Measurements from ENCODE around the gene FUCA2.

The FUCA2 gene

DNA sequence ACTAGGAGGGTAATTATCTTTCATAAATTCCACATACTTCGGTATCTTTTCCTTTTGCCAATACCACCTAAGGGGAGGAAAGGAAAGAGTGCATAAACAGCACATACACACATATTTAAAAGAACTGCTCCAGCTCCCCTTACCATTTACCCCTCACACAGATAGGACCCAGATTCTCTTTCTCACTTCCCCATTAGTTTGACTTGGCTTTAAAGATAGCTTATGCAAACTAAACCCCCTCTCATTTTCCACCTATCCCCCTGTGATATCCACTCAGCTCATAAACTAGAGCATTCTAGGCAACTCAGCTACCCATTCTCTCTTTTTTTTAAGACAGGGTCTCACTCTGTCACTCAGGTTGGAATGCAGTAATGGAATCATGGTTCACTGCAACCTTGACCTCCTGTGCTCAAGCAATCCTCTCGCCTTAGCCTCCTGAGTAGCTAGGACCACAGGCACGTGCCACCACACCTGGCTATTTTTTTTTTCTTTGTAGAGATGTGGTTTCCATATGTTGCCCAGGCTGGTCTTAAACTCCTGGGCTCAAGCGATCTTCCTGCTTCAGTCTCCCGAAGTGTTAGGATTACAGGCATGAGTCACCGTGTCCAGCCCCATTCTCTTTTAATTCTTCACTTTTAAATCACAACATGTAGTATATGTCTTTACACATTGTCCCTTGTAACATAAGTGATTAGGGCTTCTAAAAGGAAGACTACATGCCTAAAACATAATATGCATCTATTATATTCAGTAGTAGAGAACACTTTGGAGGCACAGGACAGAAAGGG lies 4.0 kb downstream of the FUCA2 start:
- no peak overlapping the region for H3K9ac ChIP-seq (ENCODE audit: insufficient read length, low read depth)
- DNase-seq (ENCODE audit: low read depth, low spot score), result no peak
- H3K4me1 ChIP-seq (ENCODE audit: insufficient read depth, insufficient read length), result no peaks in the 10 kb centered on the region
- H3K9me3 ChIP-seq (ENCODE audit: insufficient read depth, low read length), result no peaks in the 10 kb centered on the region; the same call in 1 of the 2 replicates
- TF ChIP-seq SUZ12 (IDR thresholded peaks at IDR 0.05; ENCODE audit: extremely low read depth, insufficient read depth, insufficient read length) (no peak), ZNF274 (IDR thresholded peaks at IDR 0.05; ENCODE audit: low read depth, low read length) (no peak), YY1 (IDR thresholded peaks at IDR 0.05; ENCODE audit: insufficient read depth, insufficient read length) (no peak)
- H3K36me3 ChIP-seq (ENCODE audit: insufficient read depth, insufficient read length, low read length), result peaks cover 48% of the 10 kb centered on the region
- no peaks in the 10 kb centered on the region for H3K27me3 ChIP-seq (ENCODE audit: insufficient read depth, insufficient read length)
- no peak overlapping the region for H3K4me3 ChIP-seq (ENCODE audit: insufficient read length, low read depth)

DNA sequence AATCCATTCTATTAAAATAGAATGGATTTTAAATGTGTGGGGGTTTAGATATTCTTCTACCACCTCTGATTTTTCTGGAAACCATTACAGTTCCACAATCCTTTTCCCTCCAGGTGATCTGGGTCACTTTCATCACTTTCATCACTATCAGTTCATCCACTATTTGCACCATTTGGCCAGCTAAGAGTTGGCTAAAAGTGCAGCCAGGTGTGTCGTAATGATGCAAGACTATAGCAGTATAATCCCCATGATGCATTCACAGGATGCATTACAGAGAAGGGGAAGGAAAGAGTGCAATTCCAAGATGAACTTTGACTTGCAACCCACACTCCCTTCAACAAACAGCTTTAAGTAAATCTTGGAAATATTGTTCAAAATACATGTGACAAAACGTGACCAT lies 4.9 kb downstream of the FUCA2 start:
- Histone ChIP-seq H3K27me3 (ENCODE audit: insufficient read depth, insufficient read length) (no peaks in the 10 kb centered on the region), H3K36me3 (ENCODE audit: insufficient read depth, insufficient read length, low read length) (peaks cover 56% of the 10 kb centered on the region), H3K4me3 (ENCODE audit: insufficient read length, low read depth) (no peak overlapping the region), H3K9me3 (ENCODE audit: insufficient read depth, low read length) (no peaks in the 10 kb centered on the region), H3K4me1 (ENCODE audit: insufficient read depth, insufficient read length) (no peaks in the 10 kb centered on the region), H3K9ac (ENCODE audit: insufficient read length, low read depth) (no peak overlapping the region)
- TF ChIP-seq ZNF274 (IDR thresholded peaks at IDR 0.05; ENCODE audit: low read depth, low read length) (no peak), YY1 (IDR thresholded peaks at IDR 0.05; ENCODE audit: insufficient read depth, insufficient read length) (no peak), SUZ12 (IDR thresholded peaks at IDR 0.05; ENCODE audit: extremely low read depth, insufficient read depth, insufficient read length) (no peak)
- no peak for DNase-seq (ENCODE audit: low read depth, low spot score)

DNA sequence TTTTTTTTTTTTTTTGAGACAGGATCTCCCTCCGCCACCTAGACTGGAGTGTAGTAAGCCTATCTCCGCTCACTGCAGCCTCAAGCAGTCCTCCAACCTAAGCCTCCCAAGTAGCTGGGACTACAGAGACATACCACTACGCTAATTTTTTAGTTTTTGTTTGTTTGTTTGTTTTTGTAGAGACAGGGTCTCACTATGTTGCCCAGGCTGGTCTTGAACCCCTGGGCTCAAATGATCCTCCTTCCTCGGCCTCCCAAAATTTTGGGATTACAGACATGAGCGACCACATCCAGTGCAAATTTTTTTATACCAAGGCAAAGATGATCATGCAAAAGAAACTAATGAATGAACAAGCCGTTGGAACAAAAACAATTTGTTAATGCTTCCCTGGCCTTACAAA lies 5.3 kb downstream of the FUCA2 start:
- H3K9ac ChIP-seq (ENCODE audit: insufficient read length, low read depth), result no peak overlapping the region
- no peaks in the 10 kb centered on the region for H3K27me3 ChIP-seq (ENCODE audit: insufficient read depth, insufficient read length)
- H3K4me1 ChIP-seq (ENCODE audit: insufficient read depth, insufficient read length), result no peaks in the 10 kb centered on the region
- H3K36me3 ChIP-seq (ENCODE audit: insufficient read depth, insufficient read length, low read length), result peaks cover 58% of the 10 kb centered on the region
- no peaks in the 10 kb centered on the region for H3K9me3 ChIP-seq (ENCODE audit: insufficient read depth, low read length)
- no peak overlapping the region for H3K4me3 ChIP-seq (ENCODE audit: insufficient read length, low read depth)
- TF ChIP-seq SUZ12 (IDR thresholded peaks at IDR 0.05; ENCODE audit: extremely low read depth, insufficient read depth, insufficient read length) (no peak), YY1 (IDR thresholded peaks at IDR 0.05; ENCODE audit: insufficient read depth, insufficient read length) (no peak), ZNF274 (IDR thresholded peaks at IDR 0.05; ENCODE audit: low read depth, low read length) (no peak)
- DNase-seq (ENCODE audit: low read depth, low spot score), result no peak

DNA sequence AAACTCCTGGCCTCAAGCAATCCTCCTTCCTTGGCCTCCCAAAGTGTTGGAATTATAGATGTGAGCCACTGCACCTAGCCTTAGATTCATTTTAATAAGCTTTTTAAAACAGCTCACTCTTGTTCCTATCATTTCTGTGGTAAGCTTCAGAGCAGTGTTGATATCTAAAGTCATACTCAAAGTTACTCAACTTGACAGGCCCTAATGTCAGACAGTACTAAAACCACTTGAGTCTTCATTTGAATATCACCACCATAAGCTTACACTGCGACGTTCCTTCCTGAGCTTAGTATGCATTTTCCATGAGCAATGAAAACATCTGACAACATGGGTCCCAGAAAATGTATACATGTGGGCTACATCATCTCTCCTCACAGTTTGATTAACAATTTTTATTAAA lies 6.0 kb downstream of the FUCA2 start:
- no peaks in the 10 kb centered on the region for H3K4me1 ChIP-seq (ENCODE audit: insufficient read depth, insufficient read length)
- TF ChIP-seq SUZ12 (IDR thresholded peaks at IDR 0.05; ENCODE audit: extremely low read depth, insufficient read depth, insufficient read length) (no peak), YY1 (IDR thresholded peaks at IDR 0.05; ENCODE audit: insufficient read depth, insufficient read length) (no peak), ZNF274 (IDR thresholded peaks at IDR 0.05; ENCODE audit: low read depth, low read length) (no peak)
- no peak overlapping the region for H3K9ac ChIP-seq (ENCODE audit: insufficient read length, low read depth)
- no peaks in the 10 kb centered on the region for H3K9me3 ChIP-seq (ENCODE audit: insufficient read depth, low read length)
- DNase-seq (ENCODE audit: low read depth, low spot score), result no peak
- no peaks in the 10 kb centered on the region for H3K27me3 ChIP-seq (ENCODE audit: insufficient read depth, insufficient read length)
- no peak overlapping the region for H3K4me3 ChIP-seq (ENCODE audit: insufficient read length, low read depth)
- peaks cover 62% of the 10 kb centered on the region for H3K36me3 ChIP-seq (ENCODE audit: insufficient read depth, insufficient read length, low read length)

DNA sequence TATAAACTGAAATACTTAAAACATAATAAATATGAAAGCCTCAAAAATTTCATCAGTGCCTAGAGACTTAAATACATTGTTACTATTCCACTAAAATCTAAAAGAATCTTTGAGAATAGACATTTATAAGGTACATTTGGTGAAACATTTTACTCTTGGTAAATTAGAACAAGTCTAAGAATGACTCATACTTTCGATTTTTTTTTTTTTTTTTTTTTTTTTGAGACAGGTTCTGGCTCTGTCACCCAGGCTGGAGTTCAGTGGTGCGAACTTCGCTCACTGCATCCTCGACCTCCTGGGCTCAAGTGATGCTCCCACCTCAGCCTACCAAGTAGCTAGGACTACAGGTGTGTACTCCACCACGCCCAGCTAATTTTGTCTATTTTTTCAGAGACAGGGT lies 6.4 kb downstream of the FUCA2 start:
- TF ChIP-seq SUZ12 (IDR thresholded peaks at IDR 0.05; ENCODE audit: extremely low read depth, insufficient read depth, insufficient read length), result no peak
- no peak for TF ChIP-seq ZNF274 (IDR thresholded peaks at IDR 0.05; ENCODE audit: low read depth, low read length)
- TF ChIP-seq YY1 (IDR thresholded peaks at IDR 0.05; ENCODE audit: insufficient read depth, insufficient read length), result no peak

DNA sequence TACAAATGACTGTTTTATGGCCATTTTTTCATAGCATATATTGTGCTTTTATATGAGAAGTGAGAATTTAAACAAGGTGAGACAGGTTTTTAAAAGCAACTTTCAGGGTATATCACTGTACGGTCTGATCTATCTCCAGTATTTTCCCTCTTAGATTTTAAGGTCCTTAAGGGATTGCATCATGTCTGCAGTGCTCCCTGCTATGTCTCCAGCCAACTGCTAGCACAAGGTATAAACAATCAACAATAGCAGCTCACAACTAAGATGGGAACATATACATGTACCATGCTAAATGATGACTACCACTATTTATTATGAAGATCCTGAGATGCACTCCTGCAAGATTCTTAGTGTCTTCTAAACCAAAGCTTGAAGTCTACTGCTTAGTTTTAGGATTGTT lies 7.2 kb downstream of the FUCA2 start:
- no peak overlapping the region for H3K9ac ChIP-seq (ENCODE audit: insufficient read length, low read depth)
- no peak for DNase-seq (ENCODE audit: low read depth, low spot score)
- TF ChIP-seq SUZ12 (IDR thresholded peaks at IDR 0.05; ENCODE audit: extremely low read depth, insufficient read depth, insufficient read length) (no peak), YY1 (IDR thresholded peaks at IDR 0.05; ENCODE audit: insufficient read depth, insufficient read length) (no peak), ZNF274 (IDR thresholded peaks at IDR 0.05; ENCODE audit: low read depth, low read length) (no peak)
- no peak overlapping the region for H3K4me3 ChIP-seq (ENCODE audit: insufficient read length, low read depth)
- no peaks in the 10 kb centered on the region for H3K9me3 ChIP-seq (ENCODE audit: insufficient read depth, low read length)
- no peaks in the 10 kb centered on the region for H3K4me1 ChIP-seq (ENCODE audit: insufficient read depth, insufficient read length)
- no peaks in the 10 kb centered on the region for H3K27me3 ChIP-seq (ENCODE audit: insufficient read depth, insufficient read length)
- H3K36me3 ChIP-seq (ENCODE audit: insufficient read depth, insufficient read length, low read length), result peaks cover 64% of the 10 kb centered on the region

More for the DNA sequence above, 6.4 kb downstream of the FUCA2 start:
- Histone ChIP-seq H3K4me3 (ENCODE audit: insufficient read length, low read depth) (no peak overlapping the region), H3K36me3 (ENCODE audit: insufficient read depth, insufficient read length, low read length) (peaks cover 64% of the 10 kb centered on the region), H3K9ac (ENCODE audit: insufficient read length, low read depth) (no peak overlapping the region), H3K4me1 (ENCODE audit: insufficient read depth, insufficient read length) (no peaks in the 10 kb centered on the region), H3K9me3 (ENCODE audit: insufficient read depth, low read length) (no peaks in the 10 kb centered on the region), H3K27me3 (ENCODE audit: insufficient read depth, insufficient read length) (no peaks in the 10 kb centered on the region)
- no peak for DNase-seq (ENCODE audit: low read depth, low spot score)

DNA sequence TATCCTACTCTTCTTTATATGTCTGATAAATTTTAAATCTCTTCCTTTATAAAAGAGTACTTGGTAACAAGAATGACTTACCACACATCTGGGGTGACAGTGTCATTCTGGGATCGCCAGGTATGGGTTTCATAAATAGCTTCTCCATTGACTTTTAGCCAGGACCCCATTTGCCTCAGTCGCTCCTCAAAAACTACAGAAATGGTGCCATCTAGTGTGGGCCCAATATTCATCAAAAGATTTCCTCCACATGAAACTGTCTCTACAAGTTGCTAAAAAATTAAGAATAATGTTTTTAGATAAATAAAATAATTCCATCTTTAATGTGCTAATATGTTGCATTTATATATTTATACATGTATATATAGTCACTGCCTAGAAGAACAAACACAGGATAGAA lies 9.7 kb downstream of the FUCA2 start:
- no peak for DNase-seq (ENCODE audit: low read depth, low spot score)
- no peak for TF ChIP-seq YY1 (IDR thresholded peaks at IDR 0.05; ENCODE audit: insufficient read depth, insufficient read length)
- no peak overlapping the region for H3K9ac ChIP-seq (ENCODE audit: insufficient read length, low read depth)
- peaks cover 69% of the 10 kb centered on the region for H3K36me3 ChIP-seq (ENCODE audit: insufficient read depth, insufficient read length, low read length)
- no peaks in the 10 kb centered on the region for H3K27me3 ChIP-seq (ENCODE audit: insufficient read depth, insufficient read length)
- H3K4me1 ChIP-seq (ENCODE audit: insufficient read depth, insufficient read length), result no peaks in the 10 kb centered on the region
- no peak overlapping the region for H3K4me3 ChIP-seq (ENCODE audit: insufficient read length, low read depth)
- H3K9me3 ChIP-seq (ENCODE audit: insufficient read depth, low read length), result no peaks in the 10 kb centered on the region

Data from NT2/D1 (cell line).